ENCODE measurements around the gene DTNBP1.
"Not testable (repeated sequence)": the region's sequence is repeated elsewhere in the genome, so short reads cannot be mapped to it uniquely, and the experiment has no call there.

The DTNBP1 gene

DNA sequence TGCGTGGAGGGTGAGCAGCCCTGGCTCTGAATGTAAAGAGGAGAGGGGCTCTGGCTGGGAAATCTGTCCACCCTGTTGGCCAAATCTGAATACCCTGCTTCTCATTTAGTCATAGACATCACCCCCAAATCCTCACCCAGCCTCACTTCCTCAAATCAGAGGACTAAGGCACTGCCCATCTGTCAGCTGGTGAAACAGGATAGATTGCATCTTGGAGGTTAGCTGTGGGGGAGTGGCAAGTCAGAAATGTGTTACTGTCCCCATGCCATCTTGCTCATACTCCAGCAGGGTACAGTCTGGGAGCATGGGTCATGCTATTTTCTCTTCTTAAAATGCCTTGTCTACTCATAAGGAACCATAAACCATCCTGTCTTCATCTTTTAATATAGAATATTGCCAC is 9.5 kb upstream of the DTNBP1 start:
- no peak for FAIRE-seq
- DNase-seq (ENCODE audit: insufficient read length, low spot score), result no peak

DNA sequence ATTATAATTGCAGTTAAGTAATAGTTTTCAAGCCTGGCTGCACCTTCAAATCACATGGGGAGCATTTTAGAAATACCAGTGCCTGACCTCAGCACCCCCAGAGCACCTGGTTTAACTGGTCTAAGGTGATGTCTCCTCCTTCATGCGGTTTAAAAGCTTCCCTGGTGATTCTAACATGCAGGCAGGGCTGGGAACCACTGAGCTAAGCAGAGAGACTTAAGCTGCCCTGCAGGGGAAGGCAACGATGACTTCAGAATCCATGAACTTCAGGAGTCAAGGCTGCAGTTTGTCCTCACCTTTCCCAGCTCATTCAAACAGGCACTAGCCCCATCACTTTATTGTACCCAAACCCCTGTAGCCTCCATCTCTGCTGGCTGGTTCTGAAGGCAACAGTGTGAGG is 6.1 kb upstream of the DTNBP1 start:
- FAIRE-seq (no peak), DNase-seq (ENCODE audit: insufficient read length, low spot score) (no peak)

DNA sequence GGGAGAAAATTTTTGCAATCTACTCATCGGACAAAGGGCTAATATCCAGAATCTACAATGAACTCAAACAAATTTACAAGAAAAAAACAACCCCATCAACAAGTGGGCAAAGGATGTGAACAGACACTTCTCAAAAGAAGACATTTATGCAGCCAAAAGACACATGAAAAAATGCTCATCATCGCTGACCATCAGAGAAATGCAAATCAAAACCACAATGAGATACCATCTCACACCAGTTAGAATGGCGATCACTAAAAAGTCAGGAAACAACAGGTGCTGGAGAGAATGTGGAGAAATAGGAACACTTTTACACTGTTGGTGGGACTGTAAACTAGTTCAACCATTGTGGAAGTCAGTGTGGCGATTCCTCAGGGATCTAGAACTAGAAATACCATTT is 4.1 kb upstream of the DTNBP1 start:
- FAIRE-seq; DNase-seq (ENCODE audit: insufficient read length, low spot score): not testable (repeated sequence)

DNA sequence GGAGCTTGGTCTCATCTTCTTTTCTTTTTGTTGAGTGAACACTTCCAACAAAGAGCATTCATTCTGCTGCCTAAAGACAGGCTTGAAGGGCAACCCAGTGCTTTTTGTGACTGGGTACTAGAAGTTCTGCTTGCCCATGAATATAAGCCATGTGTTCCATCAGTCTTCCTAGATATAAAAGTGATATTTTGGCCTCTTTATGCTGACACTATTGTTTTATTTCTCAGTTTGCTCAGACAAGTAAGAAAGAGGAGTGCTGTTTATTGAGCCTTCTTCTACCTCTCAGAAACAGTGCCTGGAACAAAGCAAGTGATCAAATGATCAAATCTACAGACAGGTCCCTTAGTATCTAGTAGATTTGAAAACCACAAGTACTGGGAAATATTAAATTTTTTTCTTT is 2.4 kb upstream of the DTNBP1 start:
- no peak for DNase-seq (ENCODE audit: insufficient read length, low spot score)
- FAIRE-seq, result no peak

DNA sequence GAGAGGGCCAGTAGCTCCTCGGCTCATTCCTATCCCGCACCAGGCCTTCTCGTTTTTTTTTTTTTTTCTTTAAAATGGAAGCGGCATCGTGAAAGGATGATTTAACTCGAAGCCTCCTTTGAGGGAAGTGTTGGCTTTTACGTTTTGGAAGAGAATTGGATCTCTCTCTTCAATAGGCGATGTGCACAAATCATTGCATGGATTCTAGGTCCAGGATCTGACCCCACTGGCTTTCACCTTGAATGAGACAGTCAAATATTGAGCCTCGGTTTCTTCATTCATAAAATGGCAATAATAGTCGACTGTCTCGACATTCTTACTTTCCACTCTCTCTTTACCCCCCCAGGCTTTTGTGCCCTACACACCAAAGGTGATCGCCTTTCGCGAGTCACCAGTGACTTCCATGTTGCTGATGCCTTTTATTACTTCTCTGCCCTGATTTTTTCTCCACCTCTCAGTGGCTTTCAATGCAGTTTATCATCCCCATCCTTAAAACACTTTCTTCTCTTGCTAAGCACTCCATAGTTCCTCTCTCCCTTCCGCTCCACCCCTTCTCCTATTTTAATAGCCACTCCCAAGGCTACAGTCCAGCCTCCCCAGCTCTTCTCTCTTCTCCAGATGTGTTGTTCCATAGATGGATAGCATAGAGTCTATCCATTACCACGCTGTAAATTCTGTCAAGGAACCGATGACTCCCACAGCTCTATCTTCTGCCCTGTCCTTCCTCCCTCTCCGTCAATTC is 473 bp upstream of the DTNBP1 start:
- FAIRE-seq, result no peak
- no peak for DNase-seq (ENCODE audit: insufficient read length, low spot score)

DNA sequence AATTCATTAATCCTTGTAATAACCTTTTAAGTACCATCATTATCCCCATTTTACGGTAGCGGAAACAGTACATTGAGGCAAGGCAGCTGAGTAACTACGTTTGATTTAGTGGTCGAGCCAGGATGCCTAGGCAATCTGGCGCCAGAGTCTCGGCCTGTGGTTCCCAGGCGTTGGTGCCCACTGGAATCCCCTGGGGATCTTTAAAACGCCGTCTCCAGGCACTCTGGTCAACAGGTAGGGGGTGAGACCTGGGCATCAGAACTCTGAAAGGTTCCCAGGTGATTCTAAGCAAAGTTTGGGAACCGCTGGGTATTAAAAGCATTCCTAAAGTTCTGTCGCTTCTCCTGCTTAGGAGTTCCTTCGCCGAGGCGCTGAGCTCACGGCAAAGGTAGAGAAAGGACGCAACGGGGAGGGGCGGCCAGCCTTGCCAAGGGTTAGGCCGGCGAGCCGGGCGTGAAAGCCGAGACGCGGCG is 939 bp downstream of the DTNBP1 start:
- DNase-seq (ENCODE audit: insufficient read length, low spot score) (no peak), FAIRE-seq (no peak)

DNA sequence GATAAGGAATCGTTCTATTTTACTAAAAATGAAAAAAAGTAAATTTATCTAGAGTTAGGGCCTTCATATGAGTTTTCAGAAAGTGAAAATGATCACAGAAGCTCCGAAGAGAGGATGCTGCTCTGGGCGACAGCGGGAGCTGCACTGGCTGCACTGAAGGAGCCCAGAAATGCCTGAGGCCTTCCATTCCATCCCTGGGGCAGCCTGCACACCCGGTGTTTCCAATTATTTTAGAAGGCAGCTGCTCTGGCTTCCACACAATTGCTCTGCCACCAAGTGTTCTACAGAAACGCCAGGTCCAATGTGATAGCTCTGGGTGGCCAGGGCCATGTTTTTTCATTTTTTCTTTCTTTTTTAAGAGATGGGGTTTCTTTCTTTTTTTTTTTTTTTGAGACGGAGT is 3.6 kb downstream of the DTNBP1 start:
- FAIRE-seq (no peak), DNase-seq (ENCODE audit: insufficient read length, low spot score) (no peak)

DNA sequence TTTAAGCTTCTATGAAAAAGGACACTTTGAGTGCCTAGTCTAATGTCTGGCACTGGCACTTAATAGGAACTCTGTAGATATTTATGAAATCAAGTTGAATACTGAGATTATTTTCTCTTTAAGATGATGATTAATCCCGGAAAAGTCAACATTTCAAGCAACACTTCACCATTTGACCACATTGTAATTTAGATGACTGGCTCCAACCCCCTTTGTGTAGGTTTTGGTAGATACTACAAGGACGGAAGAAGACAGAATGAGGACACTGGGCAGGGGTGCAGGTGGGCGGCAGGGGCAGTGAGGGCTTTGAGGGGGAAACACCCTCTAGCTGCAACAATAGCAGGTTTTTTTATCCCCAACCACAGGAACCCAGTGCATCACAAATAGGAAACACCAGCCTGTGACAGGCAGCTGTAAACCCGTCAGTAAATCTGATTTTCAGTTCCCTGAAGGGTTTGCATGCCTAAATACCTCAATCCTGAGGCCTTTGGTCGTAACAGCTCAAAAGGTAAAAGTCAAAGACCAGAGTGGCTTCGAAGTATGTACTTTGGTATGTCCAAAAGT is 4.6 kb downstream of the DTNBP1 start:
- FAIRE-seq (no peak), DNase-seq (ENCODE audit: insufficient read length, low spot score) (no peak)

DNA sequence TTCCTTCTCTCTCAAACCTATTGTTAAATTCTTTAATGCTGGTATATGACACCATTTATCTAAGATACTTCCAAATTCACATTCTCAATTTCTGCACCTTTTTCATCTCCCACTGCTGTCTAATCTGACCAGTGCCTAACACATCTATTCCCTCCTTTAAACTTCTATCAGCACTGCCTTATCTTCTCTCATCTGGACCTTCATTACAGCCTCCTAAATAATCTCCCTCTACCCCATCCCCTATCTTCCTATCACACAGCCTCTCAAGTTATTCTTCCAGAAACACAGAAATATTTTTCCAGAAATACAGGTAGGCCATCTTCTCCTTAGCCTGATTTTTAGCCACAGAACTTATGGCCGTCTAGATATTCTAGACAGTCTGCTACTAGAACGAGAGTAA is 5.5 kb downstream of the DTNBP1 start:
- DNase-seq (ENCODE audit: insufficient read length, low spot score) (no peak), FAIRE-seq (no peak)

DNA sequence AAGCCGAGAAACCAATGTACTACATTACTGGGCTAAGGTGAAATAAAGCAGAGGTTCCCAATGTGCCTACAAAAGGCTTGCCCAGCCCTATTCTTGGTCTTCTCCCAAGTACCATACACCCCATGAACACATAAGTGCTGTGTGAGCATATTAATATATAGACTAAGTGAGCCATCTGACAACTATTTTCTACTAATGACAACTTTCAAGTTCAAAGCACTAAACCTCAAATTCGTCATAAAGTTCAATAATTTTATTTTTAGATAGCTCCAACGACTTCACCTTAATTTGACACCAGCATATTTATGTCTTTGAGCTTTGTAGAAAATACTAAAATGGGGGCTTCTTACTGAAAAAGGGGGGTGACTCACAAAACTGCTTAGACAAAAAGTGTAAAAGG is 6.7 kb downstream of the DTNBP1 start:
- DNase-seq (ENCODE audit: insufficient read length, low spot score), result no peak
- FAIRE-seq, result no peak

DNA sequence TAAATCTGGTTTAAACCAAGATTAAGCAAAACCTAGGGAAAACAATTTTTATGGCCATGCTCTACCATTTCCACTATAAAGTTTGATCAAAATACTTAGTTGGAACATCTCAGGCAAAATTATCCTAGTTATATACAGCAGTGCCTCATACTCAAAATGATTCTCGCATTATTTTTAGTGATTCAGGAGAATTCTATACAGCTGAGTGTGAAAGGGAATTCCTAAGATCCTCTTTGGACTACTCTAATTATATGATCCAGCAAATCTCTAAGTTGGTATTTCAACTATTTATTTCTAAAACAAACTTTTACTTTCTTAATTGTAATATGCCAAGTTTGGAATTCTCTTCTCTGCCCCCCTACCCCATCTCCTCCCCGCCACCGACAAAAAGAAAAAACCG is 8.6 kb downstream of the DTNBP1 start:
- FAIRE-seq (no peak), DNase-seq (ENCODE audit: insufficient read length, low spot score) (no peak)

DNA sequence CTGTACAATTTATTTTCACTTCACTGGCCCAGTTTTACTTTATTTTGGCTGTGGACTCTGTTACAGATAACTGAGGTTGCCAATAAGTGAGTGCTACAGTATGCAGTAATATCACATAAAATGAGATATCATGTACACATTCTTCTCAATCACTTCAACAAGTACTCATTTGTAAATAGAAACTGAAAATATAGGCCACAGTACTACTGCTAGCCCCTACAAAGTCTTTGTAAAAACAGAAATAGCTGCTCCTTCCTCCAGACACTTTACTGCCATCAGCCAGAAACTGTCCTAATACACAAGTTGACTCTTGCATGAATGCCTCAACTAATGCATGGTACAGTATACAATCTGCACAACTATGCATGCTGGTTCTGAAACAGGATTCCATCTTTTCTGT is 9.2 kb downstream of the DTNBP1 start:
- FAIRE-seq, result no peak
- no peak for DNase-seq (ENCODE audit: insufficient read length, low spot score)

DNA sequence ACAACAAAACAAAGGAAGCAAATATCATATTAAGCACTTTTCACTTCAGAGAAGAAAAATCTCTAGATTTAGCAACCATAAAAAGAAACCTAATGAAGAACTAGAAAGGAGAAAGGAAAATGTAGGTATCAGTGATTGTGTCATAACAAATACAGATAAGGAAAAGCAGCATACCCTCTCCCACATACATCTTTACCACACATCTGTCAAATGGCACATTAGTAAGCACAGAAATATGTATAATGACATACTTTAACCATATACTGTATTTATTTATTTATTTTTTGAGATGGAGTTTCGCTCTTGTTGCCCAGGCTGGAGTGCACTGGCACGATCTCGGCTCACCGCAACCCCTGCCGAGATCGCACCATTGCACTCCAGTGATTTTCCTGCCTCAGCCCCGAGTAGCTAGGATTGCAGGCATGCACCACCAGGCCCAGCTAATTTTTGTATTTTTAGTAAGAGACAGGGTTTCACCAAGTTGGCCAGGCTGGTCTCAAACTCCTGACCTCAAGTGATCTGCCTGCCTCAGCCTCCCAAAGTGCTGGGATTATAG is 12.7 kb downstream of the DTNBP1 start:
- FAIRE-seq, result not testable (repeated sequence)

DNA sequence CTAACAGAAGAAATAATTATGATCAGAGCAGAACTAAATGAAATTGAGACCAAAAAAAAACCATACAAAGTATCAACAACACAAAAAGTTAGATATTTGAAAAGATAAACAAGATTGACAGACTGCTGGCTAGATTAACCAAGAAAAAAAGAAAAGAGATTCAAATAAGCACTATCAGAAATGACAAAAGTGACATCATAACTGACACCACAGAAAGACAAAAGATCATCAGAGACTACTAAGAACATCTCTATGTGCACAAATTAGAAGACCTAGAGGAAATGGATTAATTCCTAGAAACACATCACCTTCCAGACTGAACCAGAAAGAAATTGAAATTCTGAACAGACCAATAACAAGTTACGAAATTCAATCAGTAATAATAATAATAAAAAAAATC is 17.9 kb downstream of the DTNBP1 start:
- FAIRE-seq, result no peak

More for the DNA sequence above, 12.7 kb downstream of the DTNBP1 start:
- peak; percentile 35 for DNase-seq (ENCODE audit: insufficient read length, low spot score)

DNA sequence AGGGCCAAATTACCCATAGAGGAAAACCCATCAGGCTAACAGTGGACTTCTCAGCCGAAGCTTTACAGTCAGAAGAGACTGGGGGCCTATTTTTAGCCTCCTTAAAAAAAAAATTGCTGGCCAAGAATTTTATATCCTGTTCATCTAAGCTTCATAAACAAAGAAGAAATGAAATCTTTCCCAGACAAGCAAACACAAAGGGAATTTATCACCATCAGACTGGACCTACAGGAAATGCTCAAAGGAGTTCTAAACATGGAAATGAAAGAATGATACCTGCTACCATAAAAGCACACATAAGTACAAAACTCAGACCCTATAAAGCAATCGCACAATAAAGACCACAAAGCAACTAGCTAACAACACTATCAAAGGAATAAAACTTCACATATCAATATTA is 19.3 kb downstream of the DTNBP1 start:
- FAIRE-seq (no peak), DNase-seq (ENCODE audit: insufficient read length, low spot score) (no peak)

More for the DNA sequence above, 17.9 kb downstream of the DTNBP1 start:
- DNase-seq (ENCODE audit: insufficient read length, low spot score), result no peak

DNA sequence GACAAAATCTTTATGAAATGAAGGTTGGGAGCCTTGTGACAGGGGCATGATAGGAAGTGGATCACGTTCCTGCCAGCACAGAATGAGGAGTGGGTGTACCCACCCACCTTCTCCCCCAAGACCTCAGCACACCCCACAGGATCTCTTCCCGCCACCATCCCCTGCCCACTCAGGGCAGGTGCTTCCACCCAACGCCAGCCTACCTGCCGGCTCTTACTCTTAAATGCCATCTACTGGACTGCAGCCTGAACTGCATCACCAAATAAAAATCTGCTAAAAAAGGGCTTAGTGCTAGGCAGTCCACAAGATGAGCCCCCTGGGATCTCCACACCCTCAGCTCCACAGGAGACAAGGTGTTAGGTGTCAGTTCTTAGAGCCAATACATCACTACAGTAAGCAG is 20.6 kb downstream of the DTNBP1 start:
- no peak for FAIRE-seq
- no peak for DNase-seq (ENCODE audit: insufficient read length, low spot score)

DNA sequence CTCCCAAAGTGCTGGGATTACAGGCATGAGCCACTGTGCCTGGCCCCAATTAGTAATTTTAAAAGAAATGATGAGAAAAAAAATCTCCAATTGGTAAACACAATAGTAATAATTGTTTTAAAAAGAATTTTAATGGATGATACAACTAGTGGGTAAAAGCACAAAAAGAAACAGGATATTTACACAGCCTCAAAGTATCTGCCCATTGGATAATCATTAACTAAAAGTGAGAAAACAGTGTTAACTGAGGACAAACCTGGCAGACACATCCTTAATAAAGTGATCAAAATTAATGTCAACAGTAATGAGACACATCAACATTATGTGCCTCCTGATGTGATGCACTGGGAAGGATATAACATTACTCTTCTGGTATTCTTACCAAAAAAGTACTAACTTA is 24.5 kb downstream of the DTNBP1 start:
- FAIRE-seq, result no peak
- no peak for DNase-seq (ENCODE audit: insufficient read length, low spot score)

DNA sequence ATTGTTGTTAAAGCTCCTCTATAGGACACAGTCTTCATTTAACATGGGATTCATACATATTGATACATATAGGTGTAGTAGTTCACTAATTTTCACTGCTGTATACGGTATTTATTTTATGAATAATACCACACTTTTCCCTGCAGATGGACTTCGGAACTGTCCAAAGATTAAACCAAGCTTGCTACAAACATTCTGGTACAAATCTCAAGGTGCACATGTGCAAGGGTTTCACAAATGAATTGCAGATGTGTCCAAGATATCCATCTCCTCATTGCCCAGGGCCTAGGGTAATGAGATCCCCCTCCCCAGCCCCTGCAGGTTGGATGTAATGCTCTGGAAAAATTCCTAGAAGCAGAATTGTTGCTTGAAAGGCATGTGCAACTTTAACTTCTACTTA is 31.4 kb downstream of the DTNBP1 start:
- FAIRE-seq (no peak), DNase-seq (ENCODE audit: insufficient read length, low spot score) (no peak)

DNA sequence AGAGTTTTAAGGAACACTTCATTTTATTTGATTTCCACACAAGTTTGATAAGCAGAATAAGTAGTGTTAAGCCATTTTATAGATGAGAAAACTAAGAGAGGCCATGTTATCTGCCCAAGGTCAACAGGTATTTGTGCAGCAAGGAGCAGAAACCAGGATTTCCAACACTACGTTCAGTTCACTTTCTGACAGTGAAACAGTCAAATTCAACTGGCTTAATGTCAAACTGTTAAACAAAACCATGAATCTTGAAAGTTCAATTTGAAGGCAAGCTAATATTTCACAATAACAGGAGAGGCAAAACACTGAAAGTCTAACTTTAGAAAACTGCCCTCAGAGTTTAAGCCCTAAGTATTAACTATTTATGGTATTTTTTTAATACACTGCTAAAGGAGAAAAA is 32.6 kb downstream of the DTNBP1 start:
- DNase-seq (ENCODE audit: insufficient read length, low spot score) (no peak), FAIRE-seq (no peak)

DNA sequence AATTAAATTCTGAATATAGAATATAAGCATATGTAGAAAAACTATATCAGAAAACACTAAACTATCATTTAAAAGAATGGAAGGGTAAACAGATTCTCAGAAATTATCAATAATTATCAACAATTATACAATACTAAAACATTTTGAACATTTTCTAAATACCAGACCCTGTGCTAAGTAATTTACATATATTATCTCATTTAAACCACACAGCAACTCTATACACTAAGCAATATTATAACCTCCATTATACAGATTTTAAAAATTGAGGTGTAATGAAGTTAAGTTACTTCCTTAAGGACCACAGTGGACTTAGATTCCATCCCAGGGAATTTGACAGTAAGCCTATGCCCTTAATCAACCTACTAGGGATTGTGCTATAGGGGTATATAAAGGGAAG is 33.3 kb downstream of the DTNBP1 start:
- DNase-seq (ENCODE audit: insufficient read length, low spot score) (no peak), FAIRE-seq (no peak)

DNA sequence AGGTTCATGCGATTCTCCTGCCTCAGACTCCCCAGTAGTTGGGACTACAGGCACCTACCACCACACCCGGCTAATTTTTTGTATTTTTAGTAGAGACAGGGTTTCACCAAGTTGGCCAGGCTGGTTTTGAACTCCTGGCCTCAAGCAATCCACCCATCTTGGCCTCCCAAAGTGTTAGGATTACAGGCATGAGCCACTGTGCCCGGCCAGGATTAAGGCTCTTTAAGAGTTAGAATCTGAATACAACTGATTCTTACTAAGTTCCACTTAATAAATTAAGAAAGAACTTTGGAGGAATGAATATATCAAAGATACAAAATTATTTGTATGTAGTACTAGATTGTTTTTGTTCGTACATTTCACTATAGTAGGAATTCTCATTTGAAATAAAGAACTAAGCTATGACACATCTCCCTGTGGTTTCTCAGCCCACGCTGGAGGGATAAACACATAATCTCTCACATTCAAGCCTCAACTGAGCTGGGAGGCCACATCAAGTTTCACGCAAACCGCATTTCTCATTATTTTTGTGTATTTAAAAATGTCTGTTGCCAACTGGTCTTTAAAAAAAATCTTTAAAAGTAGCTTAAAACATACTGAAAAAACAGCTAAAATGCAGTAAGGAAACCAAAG is 34.2 kb downstream of the DTNBP1 start:
- FAIRE-seq, result no peak
- peak; percentile 35 for DNase-seq (ENCODE audit: insufficient read length, low spot score)

DNA sequence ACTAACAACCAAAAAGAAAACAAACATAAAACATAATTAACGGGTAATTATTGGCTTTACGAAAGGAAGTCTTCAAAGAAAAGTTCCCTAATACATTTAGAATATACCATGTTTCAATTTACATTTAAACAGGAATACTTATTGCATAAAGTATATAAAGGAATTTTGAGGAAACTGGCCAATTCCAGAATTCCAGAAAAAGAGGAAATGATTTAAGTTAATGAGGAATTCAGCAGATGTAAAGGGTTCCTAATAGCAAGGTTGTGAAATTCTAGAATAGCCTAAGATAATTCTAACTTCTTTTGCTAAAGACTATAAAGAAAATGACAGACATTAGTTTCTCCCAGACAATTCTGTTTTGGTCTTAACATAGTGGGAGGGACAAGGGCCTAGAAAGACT is 35.0 kb downstream of the DTNBP1 start:
- no peak for FAIRE-seq
- no peak for DNase-seq (ENCODE audit: insufficient read length, low spot score)

All from HTR-8/SVneo (cell line).